H1 (cell line): Measurements from ENCODE around the gene GRAMD1B. TPM values are rescaled to one million over a fixed set of nuclear protein-coding genes. Genes with fewer than 3 reads are reported as not detected.

Experiments used
- polyA plus RNA-seq, 7 experiments: library from polyadenylated mRNA; depleted of rRNA in 3 of 7; stranded (reverse) in 5 of 7; unstranded in 2 of 7; fragments of >200 nt in 5 of 7; fragments of 200-250 nt in 2 of 7; gene quantifications; 1 replicate in 5 of 7; 2 replicates in 1 of 7; 4 replicates in 1 of 7; pipeline versions ENCODE4 v1.2.1 to v1.2.3, GENCODE V29; 2011 to 2013; ENCODE audit warnings: missing spikeins in 2 of 7, mixed read lengths in 2 of 7
- total RNA-seq: library from RNA; stranded (reverse); fragmentation: NEBNext Ultra II Directional; extraction: Animal tissue kit (Norgen Biotek cat#: 25700); gene quantifications from 2 replicates; pipeline ENCODE4 v1.2.1, GENCODE V29; 2021
- TF ChIP-seq, protein P1 (sequence below), 3 experiments: IDR thresholded peaks; 1 replicate in 2 of 3; 2 replicates in 1 of 3; pipeline versions ENCODE4 v1.5.1 to v1.6.1; 2011; ENCODE audit warnings: low read length in 3 of 3, mild to moderate bottlenecking in 3 of 3, inconsistent platforms in 2 of 3, low read depth in 1 of 3, moderate library complexity in 1 of 3; ENCODE audit not compliant: insufficient read depth in 1 of 3; ENCODE audit errors: control extremely low read depth in 1 of 3

Gene GRAMD1B
- total and polyA plus RNA-seq, 2 of the 8 experiments (the other 6 are each of a cell fraction or from before 2014, with no cell fraction given) = 10.1 to 21.2 TPM

- TF ChIP-seq, protein P1, sequence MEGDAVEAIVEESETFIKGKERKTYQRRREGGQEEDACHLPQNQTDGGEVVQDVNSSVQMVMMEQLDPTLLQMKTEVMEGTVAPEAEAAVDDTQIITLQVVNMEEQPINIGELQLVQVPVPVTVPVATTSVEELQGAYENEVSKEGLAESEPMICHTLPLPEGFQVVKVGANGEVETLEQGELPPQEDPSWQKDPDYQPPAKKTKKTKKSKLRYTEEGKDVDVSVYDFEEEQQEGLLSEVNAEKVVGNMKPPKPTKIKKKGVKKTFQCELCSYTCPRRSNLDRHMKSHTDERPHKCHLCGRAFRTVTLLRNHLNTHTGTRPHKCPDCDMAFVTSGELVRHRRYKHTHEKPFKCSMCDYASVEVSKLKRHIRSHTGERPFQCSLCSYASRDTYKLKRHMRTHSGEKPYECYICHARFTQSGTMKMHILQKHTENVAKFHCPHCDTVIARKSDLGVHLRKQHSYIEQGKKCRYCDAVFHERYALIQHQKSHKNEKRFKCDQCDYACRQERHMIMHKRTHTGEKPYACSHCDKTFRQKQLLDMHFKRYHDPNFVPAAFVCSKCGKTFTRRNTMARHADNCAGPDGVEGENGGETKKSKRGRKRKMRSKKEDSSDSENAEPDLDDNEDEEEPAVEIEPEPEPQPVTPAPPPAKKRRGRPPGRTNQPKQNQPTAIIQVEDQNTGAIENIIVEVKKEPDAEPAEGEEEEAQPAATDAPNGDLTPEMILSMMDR (IDR thresholded peaks at IDR 0.05; ENCODE audit: control extremely low read depth in 1 of 3, insufficient read depth in 1 of 3, low read depth in 1 of 3, low read length in 3 of 3) = no peak
These were observed 240.0 kb downstream of the GRAMD1B start (continued) for GRCh38 chr11:123670081-123670480.
